Medulla oblongata (tissue), 1 donor: ENCODE results near the gene RPL38.
"Not testable (repeated sequence)": the region's sequence is repeated elsewhere in the genome, so short reads cannot be mapped to it uniquely, and the experiment has no call there.

Experiments used
- DNase-seq: peaks from one replicate; pipeline ENCODE4 v3.0.0-alpha.2; 2015; ENCODE audit errors: extremely low spot score

The RPL38 gene

GRCh38 chr17:74183411-74183810 is 20.1 kb upstream of the RPL38 start:
- DNase-seq: no peak

GRCh38 chr17:74185571-74186185 is 17.8 kb upstream of the RPL38 start:
- DNase-seq: no peak

GRCh38 chr17:74186498-74186897 is 17.0 kb upstream of the RPL38 start:
- DNase-seq: no peak

GRCh38 chr17:74187761-74188160 is 15.7 kb upstream of the RPL38 start:
- DNase-seq: no peak

GRCh38 chr17:74188687-74189086 is 14.8 kb upstream of the RPL38 start:
- not testable (repeated sequence) for DNase-seq

- peak; percentile 73 for DNase-seq
These were observed 13.3 kb upstream of the RPL38 start for GRCh38 chr17:74190154-74190553.

- no peak for DNase-seq
These were observed 12.6 kb upstream of the RPL38 start for GRCh38 chr17:74190807-74191406.

- peak; percentile 76 for DNase-seq
These were observed 10.3 kb upstream of the RPL38 start for GRCh38 chr17:74192950-74193781.

- no peak for DNase-seq
These were observed 8.8 kb upstream of the RPL38 start for GRCh38 chr17:74194682-74195081.

- no peak for DNase-seq
These were observed 6.7 kb upstream of the RPL38 start for GRCh38 chr17:74196541-74197317.

- DNase-seq: no peak
These were observed 5.7 kb upstream of the RPL38 start for GRCh38 chr17:74197801-74198200.

- DNase-seq: no peak
These were observed 4.8 kb upstream of the RPL38 start for GRCh38 chr17:74198694-74199093.

GRCh38 chr17:74199306-74200092 is 4.0 kb upstream of the RPL38 start:
- DNase-seq: peak; percentile 53

- no peak for DNase-seq
These were observed 3.4 kb upstream of the RPL38 start for GRCh38 chr17:74200112-74200511.

- DNase-seq: no peak
These were observed 2.2 kb upstream of the RPL38 start for GRCh38 chr17:74201250-74201649.

GRCh38 chr17:74201948-74202347 is 1.5 kb upstream of the RPL38 start:
- no peak for DNase-seq

- no peak for DNase-seq
These were observed 540 bp upstream of the RPL38 start for GRCh38 chr17:74202938-74203337.

GRCh38 chr17:74204474-74204873 is 996 bp downstream of the RPL38 start:
- DNase-seq: no peak

GRCh38 chr17:74205274-74205673 is 1.8 kb downstream of the RPL38 start:
- DNase-seq: no peak

GRCh38 chr17:74206332-74206818 is 2.9 kb downstream of the RPL38 start:
- DNase-seq: peak; percentile 52
